ENCODE results near the gene FBXO3.

The FBXO3 gene

DNA sequence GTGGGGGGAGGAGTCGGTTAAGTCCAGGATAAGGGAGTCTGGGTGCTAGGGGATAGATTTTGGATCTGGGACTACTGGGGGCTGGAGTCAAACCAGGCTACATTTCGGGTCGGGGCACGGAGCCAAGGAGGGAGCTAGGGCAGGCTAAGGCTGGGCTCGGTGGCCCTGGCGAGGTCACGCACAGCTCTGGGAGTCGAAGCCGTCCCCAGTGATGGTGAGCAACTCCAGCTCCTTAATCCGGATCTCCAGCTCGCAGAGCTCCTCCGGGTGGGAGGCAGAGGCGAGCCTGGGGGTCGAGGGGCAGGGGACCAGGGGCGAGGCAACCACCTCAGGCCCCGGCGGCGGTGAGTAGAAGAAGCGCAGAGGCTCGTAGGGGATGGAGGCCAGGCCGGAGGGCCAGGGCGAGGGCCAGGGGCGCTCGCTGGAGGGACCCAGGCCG lies 74.2 kb downstream of the FBXO3 start:
- no peak for DNase-seq

DNA sequence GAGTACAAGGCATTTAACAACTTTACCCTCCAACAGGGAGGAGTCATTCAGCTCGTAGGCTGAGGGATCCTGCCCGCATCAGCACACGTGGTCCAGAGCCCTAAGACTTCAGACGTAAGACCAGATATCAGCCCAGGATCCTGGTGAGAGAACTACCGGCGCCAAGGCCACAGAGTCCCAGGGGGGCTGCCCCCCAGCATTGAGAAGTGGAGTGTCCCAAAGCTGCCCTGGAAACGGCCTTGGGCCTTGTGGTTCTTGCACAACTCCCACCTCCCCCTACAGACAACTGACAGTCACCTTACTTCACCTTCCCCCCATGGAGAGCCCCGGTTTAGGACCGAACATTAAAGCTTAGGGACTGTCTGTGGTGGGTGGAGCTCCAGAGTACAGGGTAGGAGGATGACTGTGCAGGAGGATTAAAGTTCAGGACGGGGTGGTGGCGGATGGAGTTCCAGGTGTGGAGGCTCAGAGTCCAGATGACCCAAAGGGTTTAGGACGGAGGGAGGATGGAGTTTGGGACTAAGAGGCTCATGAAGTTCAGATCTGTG lies 74.7 kb downstream of the FBXO3 start:
- DNase-seq: no peak

DNA sequence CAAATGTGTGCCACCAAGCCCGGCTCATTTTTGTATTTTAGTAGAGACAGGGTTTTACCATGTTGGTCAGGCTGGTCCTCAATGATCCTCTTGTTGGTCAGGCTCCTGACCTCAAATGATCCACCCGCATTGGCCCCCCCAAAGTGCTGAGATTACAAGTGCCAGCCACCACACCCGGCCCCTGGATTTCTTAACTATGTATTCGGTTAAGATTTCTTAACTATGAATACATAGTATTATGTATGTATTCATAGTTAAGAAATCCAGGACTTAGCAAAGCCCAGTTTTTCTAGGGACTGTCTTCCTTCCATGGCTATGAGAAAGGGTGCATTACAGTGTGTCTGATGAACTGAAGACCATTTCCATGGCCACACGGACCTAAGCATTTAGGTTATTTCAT lies 75.4 kb downstream of the FBXO3 start:
- DNase-seq: no peak

DNA sequence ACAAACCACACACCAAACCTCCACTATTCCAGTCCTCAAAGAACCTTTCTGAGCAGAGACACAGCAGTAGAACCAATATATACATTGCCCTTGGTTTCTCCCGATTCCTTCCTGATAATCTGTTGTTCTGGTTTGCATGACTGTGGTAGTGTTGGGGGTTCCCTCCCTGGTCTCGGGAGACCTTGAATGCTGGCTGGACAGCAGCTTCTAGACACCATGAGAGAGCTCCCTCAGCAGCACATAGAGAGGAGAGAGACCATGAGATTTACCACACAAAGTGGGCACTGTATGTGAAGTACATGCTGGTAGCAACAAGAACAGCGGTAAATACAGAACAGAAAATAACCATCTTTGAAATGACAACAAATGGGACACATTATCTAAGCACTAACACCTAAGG lies 76.3 kb downstream of the FBXO3 start:
- DNase-seq: no peak

DNA sequence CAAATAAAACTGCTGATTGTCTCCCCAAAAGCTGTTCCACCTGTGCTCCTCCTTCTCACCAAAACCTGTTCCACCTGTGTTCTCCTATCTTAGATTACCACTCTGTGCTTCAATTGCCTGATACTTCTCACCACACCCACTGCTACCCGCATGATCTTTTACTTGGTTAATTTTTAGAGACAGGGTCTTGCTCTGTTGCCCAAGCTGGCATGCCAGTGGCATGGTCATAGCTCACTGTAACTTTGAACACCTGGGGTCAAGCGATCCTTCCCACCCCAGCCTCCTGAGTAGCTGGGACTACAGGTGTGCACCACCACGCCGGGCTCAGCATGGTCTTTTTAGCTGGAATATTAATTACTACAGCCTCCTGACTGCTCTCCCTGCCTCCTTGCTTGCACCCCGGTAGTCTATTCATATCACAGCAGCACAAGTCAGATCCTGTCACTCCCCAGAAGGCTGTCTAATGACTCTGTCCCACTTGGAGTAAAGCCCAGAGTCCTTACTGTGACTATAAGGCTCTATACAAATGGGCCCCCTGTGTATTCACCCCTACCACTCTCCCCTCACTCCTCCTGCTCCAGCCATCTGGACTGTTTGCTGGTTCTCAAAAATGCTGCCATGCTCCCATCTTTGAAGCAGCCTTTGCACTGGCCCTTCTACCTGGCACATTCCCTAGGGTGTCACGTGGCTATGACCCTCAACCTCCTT lies 77.2 kb downstream of the FBXO3 start:
- DNase-seq: no peak

DNA sequence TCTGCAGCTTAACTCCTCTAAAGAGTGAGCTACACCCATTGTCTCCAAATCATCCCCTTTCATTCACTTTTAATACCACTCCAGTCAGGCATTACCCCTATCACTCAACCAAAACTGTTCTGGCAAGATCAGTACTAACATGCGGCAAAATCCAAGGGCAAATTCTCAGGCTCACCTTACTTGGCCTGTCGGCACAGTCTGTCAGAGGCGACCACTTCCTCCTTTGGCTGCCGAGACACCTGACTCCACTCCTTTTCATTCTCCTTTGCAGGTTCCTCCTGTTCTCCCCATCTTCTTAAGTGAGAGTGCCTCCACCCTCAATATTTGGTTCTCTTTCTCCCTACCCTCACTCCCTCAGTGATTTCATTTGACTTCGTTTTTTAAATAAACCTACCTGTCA lies 77.9 kb downstream of the FBXO3 start:
- no peak for DNase-seq

DNA sequence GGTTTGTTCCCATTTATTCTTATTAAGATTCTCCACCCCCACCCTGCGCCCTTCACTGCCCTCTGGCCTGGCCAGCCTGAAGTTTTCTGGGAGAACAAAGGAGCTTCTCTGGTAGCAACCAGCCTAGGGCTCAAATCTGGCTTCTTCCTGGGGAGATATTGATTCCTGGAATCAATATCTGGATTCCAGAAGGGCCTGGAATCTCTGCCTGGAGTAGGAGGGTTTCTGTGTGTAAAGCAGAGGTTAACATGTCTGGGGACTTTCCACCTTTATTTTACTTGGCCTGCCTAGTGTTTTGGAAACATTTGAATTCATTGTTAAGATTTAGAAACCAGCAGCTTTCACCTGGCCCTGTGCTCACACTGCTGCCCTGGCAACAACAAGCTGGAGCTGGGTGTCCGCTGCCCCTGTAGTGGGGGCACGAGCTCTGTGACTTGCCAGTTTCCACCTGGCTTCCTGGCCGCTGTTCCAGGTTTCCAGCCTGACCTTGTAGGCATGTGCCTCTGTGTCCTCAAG lies 79.2 kb downstream of the FBXO3 start:
- no peak for DNase-seq

DNA sequence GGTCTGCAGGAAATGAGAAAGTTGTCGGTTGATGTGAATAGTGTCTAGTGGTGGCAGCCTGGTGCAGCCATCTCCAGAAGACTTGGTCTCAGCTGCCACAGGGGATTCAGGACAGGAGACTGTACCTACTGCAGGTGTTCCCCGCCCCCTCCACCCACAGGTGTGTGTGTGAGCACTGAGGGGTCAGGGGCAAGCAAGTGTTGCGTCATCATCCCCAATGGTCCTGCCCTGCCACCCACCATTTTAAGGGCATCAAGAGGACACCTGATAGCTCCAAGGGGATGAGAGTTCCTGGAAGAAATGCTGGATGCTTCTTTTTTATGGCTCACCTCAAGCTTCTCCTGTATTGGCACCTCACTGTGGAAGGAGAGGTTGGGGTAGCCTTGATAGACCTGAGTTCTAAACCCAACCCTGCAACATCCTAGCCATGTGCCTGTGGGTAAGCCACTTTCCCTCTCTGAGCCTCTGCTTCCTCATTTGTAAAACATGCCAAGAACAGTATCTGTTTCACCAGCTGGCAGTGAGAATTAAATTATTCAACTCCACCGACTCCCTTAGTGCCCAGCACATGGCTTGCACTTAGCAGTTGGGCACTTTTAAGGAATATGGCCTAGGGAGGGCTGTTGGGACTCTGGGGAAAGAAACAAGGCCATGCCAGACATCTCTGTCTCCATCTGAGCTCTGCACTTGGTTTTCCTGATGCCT lies 79.8 kb downstream of the FBXO3 start:
- no peak for DNase-seq

DNA sequence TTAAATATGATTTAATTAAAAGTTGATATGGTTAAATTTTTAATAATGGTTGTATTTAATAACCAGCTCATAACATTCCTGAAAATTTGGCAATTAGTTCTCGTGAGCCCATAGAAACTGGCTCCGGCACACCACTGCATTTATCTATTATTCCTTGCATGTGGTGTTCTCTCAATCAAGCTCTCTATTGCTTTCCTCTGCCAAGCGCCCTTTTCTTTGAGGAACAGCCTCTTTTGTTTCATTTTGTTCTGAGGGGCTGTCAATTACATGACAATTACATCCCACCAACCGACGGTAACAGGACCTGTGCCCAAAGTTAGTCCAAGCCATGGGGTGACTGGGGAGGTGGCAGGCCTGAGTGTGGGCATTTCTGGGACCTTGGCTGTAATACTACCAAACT lies 81.8 kb downstream of the FBXO3 start:
- no peak for DNase-seq

DNA sequence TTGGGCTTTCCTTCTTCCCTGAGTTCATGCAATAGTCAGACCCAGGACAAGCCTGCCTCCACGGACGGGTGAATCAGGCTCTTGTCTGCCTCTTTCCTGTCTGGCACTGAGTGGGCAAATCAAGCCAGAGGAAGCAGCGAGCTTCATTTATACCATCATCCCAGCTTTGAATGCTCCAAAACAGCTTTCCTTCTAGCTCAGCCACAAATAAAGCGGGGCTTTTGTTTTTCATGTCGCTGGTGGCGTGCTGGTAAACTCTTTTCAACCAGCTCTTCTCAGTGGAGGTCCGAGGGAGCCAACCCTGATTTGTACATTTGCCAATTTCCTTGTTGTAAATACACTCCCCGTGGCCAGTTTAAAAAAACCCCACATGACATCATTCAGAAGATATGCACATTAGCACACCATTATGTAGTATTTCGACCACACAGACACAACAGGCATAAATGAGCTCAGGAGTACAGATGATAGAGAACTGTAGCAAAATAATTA lies 82.3 kb downstream of the FBXO3 start:
- no peak for DNase-seq

DNA sequence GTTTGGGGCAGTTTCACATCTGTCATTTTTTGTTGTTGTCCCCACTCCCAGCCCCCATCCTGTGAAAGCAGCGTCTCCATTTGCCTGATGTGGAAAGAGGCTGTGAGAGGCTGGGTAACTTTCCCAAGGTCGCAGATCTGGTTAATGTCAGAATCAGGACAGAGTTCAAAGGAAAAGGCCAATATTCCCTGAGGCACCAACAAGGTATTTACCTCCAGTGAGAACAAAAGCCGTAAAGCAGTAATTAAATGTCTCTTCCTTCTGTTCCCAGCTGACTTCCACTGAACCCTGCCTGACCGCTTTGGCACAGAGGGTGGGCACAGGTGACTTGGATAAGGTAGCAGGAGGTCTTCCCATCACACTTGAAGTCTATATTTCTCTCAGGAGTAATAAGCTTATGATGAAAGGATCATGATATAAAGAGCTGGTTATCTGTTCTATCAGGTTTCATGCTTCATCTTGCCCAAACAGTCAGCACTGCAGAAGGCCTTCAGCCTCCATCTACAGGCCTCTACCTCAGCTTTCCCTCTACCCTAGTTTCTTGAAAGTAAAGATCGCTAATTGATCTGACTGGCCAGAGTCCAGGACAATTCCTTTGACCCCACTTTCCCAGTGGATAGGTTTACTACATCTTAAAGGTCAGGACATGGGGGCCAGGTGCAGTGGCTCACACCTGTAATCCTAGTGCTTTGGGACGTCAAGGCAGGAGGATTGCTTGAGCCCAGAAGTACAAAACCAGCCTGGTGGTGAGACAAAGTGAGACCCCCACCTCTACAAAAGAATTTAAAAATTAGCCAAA lies 83.1 kb downstream of the FBXO3 start:
- DNase-seq: no peak
